CD14-positive monocyte (primary cell): ENCODE data around the gene OR4S2. TPM values are rescaled to one million over a fixed set of nuclear protein-coding genes. Genes with fewer than 3 reads are reported as not detected.

Source experiments
- DNase-seq, 3 donors: peaks; one replicate each; pipeline ENCODE4 v3.0.0-alpha.2; 2011 to 2022
- H2AFZ ChIP-seq: 2 replicates; pipeline ENCODE4 v1.6.0; 2012; ENCODE audit warnings: mild to moderate bottlenecking, low read depth, low read length, inconsistent platforms; ENCODE audit not compliant: insufficient read depth, poor library complexity, severe bottlenecking
- H3K27ac ChIP-seq, 2 donors: 1 replicate in 1 of 2; 2 replicates in 1 of 2; pipeline ENCODE4 v1.5.1; 2012 to 2013; ENCODE audit warnings: low read length in 2 of 2, control low read depth in 1 of 2, inconsistent platforms in 1 of 2, low read depth in 1 of 2, mild to moderate bottlenecking in 1 of 2
- H3K27me3 ChIP-seq, 2 donors: one replicate each; pipeline versions ENCODE4 v1.6.0 to v1.6.1; 2011 to 2013; ENCODE audit warnings: low read length in 2 of 2; ENCODE audit not compliant: control insufficient read depth in 2 of 2, insufficient read depth in 2 of 2
- H3K36me3 ChIP-seq, 2 donors: replicated peaks in 1 of 2; 1 replicate in 1 of 2; 2 replicates in 1 of 2; pipeline versions ENCODE4 v1.5.1 to v1.6.1; 2012 to 2013; ENCODE audit warnings: low read length in 2 of 2, control low read depth in 1 of 2, inconsistent platforms in 1 of 2, mild to moderate bottlenecking in 1 of 2; ENCODE audit not compliant: insufficient read depth in 2 of 2, control insufficient read depth in 1 of 2
- H3K4me1 ChIP-seq, 2 donors: 1 replicate in 1 of 2; 2 replicates in 1 of 2; pipeline versions ENCODE4 v1.5.1 to v1.6.1; 2012 to 2013; ENCODE audit warnings: low read length in 2 of 2, control low read depth in 1 of 2, inconsistent platforms in 1 of 2, mild to moderate bottlenecking in 1 of 2, moderate library complexity in 1 of 2; ENCODE audit not compliant: insufficient read depth in 2 of 2, control insufficient read depth in 1 of 2
- H3K4me2 ChIP-seq: replicated peaks from 2 replicates; pipeline ENCODE3; 2012; ENCODE audit warnings: low read length, moderate library complexity, mild to moderate bottlenecking; ENCODE audit not compliant: poor library complexity, severe bottlenecking; ENCODE audit errors: extremely low read depth
- H3K4me3 ChIP-seq, 3 experiments: fragments of 200-600 bp in 1 of 3; sonication (generic) in 1 of 3; replicated peaks in 1 of 3; 1 replicate in 2 of 3; 2 replicates in 1 of 3; pipeline ENCODE4 v1.5.1; 2011 to 2013; ENCODE audit warnings: low read length in 3 of 3, mild to moderate bottlenecking in 3 of 3, control low read depth in 2 of 3, low read depth in 2 of 3, inconsistent platforms in 1 of 3, moderate library complexity in 1 of 3
- H3K79me2 ChIP-seq: 2 replicates; pipeline ENCODE4 v1.6.0; 2012; ENCODE audit warnings: mild to moderate bottlenecking, control low read depth, inconsistent platforms, low read length, moderate library complexity; ENCODE audit not compliant: insufficient read depth
- H3K9ac ChIP-seq: 2 replicates; pipeline ENCODE4 v1.6.0; 2017; ENCODE audit warnings: low read length, mild to moderate bottlenecking; ENCODE audit not compliant: insufficient read depth, poor library complexity, severe bottlenecking
- H3K9me3 ChIP-seq, 2 donors: replicated peaks in 1 of 2; 1 replicate in 1 of 2; 2 replicates in 1 of 2; pipeline versions ENCODE4 v1.5.1 to v1.6.1; 2012 to 2013; ENCODE audit warnings: low read length in 2 of 2, control low read depth in 1 of 2; ENCODE audit not compliant: control insufficient read depth in 1 of 2, insufficient read depth in 1 of 2
- H4K20me1 ChIP-seq: 2 replicates; pipeline ENCODE4 v1.6.0; 2012; ENCODE audit warnings: mild to moderate bottlenecking, low read length, control low read depth, moderate library complexity; ENCODE audit not compliant: insufficient read depth
- H3K27ac Mint-ChIP-seq, 7 donors: one replicate each; pipeline ENCODE4 v1.8.0; 2020; ENCODE audit warnings: mild to moderate bottlenecking in 7 of 7, mixed read lengths in 7 of 7, moderate library complexity in 6 of 7, inconsistent platforms in 2 of 7
- H3K27me3 Mint-ChIP-seq, 3 donors: one replicate each; pipeline ENCODE4 v1.8.0; 2021 to 2022; ENCODE audit warnings: low read depth in 3 of 3, mild to moderate bottlenecking in 3 of 3, mixed read lengths in 3 of 3, moderate library complexity in 3 of 3, inconsistent platforms in 1 of 3
- H3K36me3 Mint-ChIP-seq, 2 donors: one replicate each; pipeline ENCODE4 v1.8.0; 2020; ENCODE audit warnings: mixed read lengths in 2 of 2, inconsistent platforms in 1 of 2, mild to moderate bottlenecking in 1 of 2
- H3K4me1 Mint-ChIP-seq: one replicate; pipeline ENCODE4 v1.8.0; 2020; ENCODE audit warnings: mild to moderate bottlenecking, mixed read lengths
- H3K4me3 Mint-ChIP-seq, 2 donors: one replicate each; pipeline ENCODE4 v1.8.0; 2020; ENCODE audit warnings: mild to moderate bottlenecking in 2 of 2, mixed read lengths in 2 of 2, moderate library complexity in 1 of 2
- H3K9me3 Mint-ChIP-seq, 7 donors: one replicate each; pipeline ENCODE4 v1.8.0; 2020 to 2022; ENCODE audit warnings: mixed read lengths in 7 of 7, mild to moderate bottlenecking in 6 of 7, moderate library complexity in 6 of 7, inconsistent platforms in 2 of 7
- WGBS: methylation state at CpG from one replicate; pipeline ENCODE4 v1.1.5; 2013; ENCODE audit warnings: missing lambda C conversion rate; ENCODE audit not compliant: insufficient coverage; 5-methylcytosine and 5-hydroxymethylcytosine counted together
- intact Hi-C, 2 donors: fragments of 100-400 bp; cut with micrococcal nuclease; formaldehyde crosslinking; loops; one replicate each; pipeline versions ENCODE4 v1.15.0 to v1.15.1; 2023
- polyA minus RNA-seq: library from RNA; depleted of rRNA, polyadenylated mRNA; stranded (reverse); fragments of >200 nt; gene quantifications from 2 replicates; pipeline ENCODE4 v1.2.3, GENCODE V29; 2012
- polyA plus RNA-seq, 3 donors: library from polyadenylated mRNA; depleted of rRNA in 1 of 3; unstranded in 2 of 3; stranded (reverse) in 1 of 3; fragments of 300-500 nt in 2 of 3; fragments of >200 nt in 1 of 3; fragmentation: Illumina TruSeq in 2 of 3; gene quantifications; 1 replicate in 2 of 3; 2 replicates in 1 of 3; pipeline ENCODE4 v1.2.3, GENCODE V29; 2012 to 2021
- total RNA-seq, 12 experiments: library from RNA in 1 of 12; stranded (reverse) in 1 of 12; fragments of 120-200 nt in 1 of 12; gene quantifications; one replicate each; pipeline ENCODE4 v1.2.4 and lab custom pipeline; 2013 to 2026; ENCODE audit warnings: mixed read lengths in 6 of 12, inconsistent platforms in 1 of 12
- TF ChIP-seq, protein P1 (sequence below): fragments of 200-600 bp; IDR thresholded peaks from one replicate; pipeline ENCODE4 v1.8.0; 2022; ENCODE audit warnings: antibody characterized with exemption, mild to moderate bottlenecking

The OR4S2 gene, protein sequence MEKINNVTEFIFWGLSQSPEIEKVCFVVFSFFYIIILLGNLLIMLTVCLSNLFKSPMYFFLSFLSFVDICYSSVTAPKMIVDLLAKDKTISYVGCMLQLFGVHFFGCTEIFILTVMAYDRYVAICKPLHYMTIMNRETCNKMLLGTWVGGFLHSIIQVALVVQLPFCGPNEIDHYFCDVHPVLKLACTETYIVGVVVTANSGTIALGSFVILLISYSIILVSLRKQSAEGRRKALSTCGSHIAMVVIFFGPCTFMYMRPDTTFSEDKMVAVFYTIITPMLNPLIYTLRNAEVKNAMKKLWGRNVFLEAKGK
- total RNA-seq (2013): not detected
- polyA plus RNA-seq (not detected), polyA minus RNA-seq (not detected in 2 replicates), total RNA-seq (lab: John Stamatoyannopoulos, UW) (0 to 0.04 (median 0) reads per million in 11 experiments)

DNA sequence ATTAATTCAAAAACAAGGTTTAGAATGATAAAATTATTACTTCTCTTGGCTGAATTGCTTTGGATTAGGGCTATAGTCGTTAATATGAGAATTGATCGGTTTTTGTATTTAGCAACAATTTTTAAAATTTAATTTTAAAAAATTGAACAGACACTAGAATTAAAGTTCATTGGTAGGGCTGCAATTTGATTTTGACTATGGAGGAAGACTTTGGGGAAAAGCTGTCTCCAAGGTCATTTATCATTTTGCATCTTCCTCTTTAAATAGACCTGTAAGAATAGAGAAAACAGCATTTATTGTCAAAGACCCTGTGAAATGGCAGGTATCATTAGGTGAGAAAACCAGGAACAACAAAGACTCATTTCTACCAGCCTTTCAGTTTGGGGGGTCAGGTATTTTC lies at the start of gene OR4S2:
OR4S2 (plus strand) TSS at position 301 of the 400 bp plus-strand sequence. CDS start 2,577 bp downstream, outside the sequence.
- Mint-ChIP-seq H3K9me3 (peaks cover 0 to 6% (median 2%) of the 10 kb centered on the region in 7 donors), H3K36me3 (no peaks in the 10 kb centered on the region), H3K27me3 (no peaks in the 10 kb centered on the region), H3K4me3 (no peak within 1 kb of the TSS), H3K27ac (no peak within 1 kb of the TSS), H3K4me1 (no peaks in the 10 kb centered on the region)
- intact Hi-C loops: loop anchor here in 1 of 2 donors (10.0 kb wide), 1 partner anchor 103 kb away; no protein-coding TSS in a partner anchor
- Histone ChIP-seq H3K9me3 (peaks cover 3 to 4% of the 10 kb centered on the region in 2 donors), H3K9ac (no peak within 1 kb of the TSS), H3K27me3 (no peaks in the 10 kb centered on the region), H3K36me3 (no peaks in the 10 kb centered on the region), H3K4me3 (no peak within 1 kb of the TSS), H3K4me2 (no peak within 1 kb of the TSS), H3K79me2 (no peaks in the 10 kb centered on the region), H3K27ac (no peak within 1 kb of the TSS), H2AFZ (no peak within 1 kb of the TSS), H4K20me1 (no peaks in the 10 kb centered on the region), H3K4me1 (no peaks in the 10 kb centered on the region)
- no CpG with 5 or more reads among the region's 2 CpGs for WGBS
- TF ChIP-seq, protein P1, sequence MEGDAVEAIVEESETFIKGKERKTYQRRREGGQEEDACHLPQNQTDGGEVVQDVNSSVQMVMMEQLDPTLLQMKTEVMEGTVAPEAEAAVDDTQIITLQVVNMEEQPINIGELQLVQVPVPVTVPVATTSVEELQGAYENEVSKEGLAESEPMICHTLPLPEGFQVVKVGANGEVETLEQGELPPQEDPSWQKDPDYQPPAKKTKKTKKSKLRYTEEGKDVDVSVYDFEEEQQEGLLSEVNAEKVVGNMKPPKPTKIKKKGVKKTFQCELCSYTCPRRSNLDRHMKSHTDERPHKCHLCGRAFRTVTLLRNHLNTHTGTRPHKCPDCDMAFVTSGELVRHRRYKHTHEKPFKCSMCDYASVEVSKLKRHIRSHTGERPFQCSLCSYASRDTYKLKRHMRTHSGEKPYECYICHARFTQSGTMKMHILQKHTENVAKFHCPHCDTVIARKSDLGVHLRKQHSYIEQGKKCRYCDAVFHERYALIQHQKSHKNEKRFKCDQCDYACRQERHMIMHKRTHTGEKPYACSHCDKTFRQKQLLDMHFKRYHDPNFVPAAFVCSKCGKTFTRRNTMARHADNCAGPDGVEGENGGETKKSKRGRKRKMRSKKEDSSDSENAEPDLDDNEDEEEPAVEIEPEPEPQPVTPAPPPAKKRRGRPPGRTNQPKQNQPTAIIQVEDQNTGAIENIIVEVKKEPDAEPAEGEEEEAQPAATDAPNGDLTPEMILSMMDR: no peak
- DNase-seq: no peak

DNA sequence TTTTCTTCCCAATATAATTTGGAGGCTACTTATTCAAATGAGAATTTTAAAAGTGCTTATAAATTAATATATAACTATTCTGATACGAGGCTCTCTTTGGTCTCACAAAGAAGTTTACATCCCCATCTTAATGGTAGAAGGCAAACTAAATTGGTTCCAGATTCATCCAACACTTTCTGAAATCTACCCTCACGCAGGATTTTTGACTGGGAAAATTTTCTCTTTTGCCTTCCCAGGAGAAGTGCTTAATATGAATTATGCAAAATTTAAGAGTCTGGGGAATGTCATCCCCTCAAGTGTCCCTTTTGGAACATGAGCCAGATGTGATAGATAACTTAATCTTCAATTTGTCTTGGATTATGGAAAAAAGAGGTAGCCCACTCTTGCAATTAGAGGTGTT lies 40.6 kb upstream of the OR4S2 start, which contains the start of gene OR4C11:
OR4C11 (minus strand) TSS at position 101 of the 400 bp plus-strand sequence. CDS start 3,272 bp downstream, outside the sequence.
- H3K9me3 ChIP-seq: peaks cover 0 to 3% of the 10 kb centered on the region in 2 donors
- no peak for DNase-seq
- no peak within 1 kb of the TSS for H3K4me3 ChIP-seq
- Mint-ChIP-seq H3K4me3 (no peak within 1 kb of the TSS), H3K4me1 (no peaks in the 10 kb centered on the region), H3K36me3 (no peaks in the 10 kb centered on the region), H3K27ac (no peak within 1 kb of the TSS), H3K9me3 (peaks cover 0 to 8% (median 3%) of the 10 kb centered on the region in 7 donors), H3K27me3 (no peaks in the 10 kb centered on the region)
- no peak within 1 kb of the TSS for H3K9ac ChIP-seq
- no peaks in the 10 kb centered on the region for H3K4me1 ChIP-seq
- H3K36me3 ChIP-seq: no peaks in the 10 kb centered on the region
- H3K4me2 ChIP-seq: no peak within 1 kb of the TSS
- WGBS: no CpG with 5 or more reads among the region's 2 CpGs
- H3K27ac ChIP-seq: no peak within 1 kb of the TSS
- TF ChIP-seq, protein P1: no peak
- intact Hi-C loops: no loop called here
- no peak within 1 kb of the TSS for H2AFZ ChIP-seq
- H3K27me3 ChIP-seq: no peaks in the 10 kb centered on the region
- H4K20me1 ChIP-seq: no peaks in the 10 kb centered on the region
- H3K79me2 ChIP-seq: no peaks in the 10 kb centered on the region
